HUDEP-2 (cell line): ENCODE data around the gene AKTIP.
"Not testable (repeated sequence)": the region's sequence is repeated elsewhere in the genome, so short reads cannot be mapped to it uniquely, and the experiment has no call there.

ENCODE experiments used
- DNase-seq, 76 experiments: peaks; one replicate each; lab custom pipeline; 2025; ENCODE audit not compliant: unreplicated experiment in 76 of 76; lab: John Stamatoyannopoulos, UW

The AKTIP gene

DNA sequence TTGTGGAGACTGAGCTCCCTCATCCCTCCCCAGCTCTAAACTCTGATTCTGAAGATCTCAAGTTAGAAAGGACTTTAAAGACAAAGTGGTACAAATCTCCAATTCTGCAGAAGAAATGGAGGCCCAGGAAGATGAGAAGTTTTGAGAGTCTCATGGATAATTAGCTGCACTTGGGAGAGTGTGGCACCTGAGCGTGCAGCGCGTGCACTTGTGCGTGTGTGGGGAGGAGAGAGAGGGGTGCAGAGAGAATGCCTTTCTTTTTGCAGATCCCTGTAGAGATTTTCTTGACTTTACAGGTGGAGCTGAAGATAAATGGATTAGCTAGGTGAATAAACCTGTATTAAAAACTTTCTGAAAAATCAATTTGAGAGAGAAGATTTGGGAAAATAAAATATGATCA lies 14.8 kb upstream of the AKTIP start:
- no peak for DNase-seq

DNA sequence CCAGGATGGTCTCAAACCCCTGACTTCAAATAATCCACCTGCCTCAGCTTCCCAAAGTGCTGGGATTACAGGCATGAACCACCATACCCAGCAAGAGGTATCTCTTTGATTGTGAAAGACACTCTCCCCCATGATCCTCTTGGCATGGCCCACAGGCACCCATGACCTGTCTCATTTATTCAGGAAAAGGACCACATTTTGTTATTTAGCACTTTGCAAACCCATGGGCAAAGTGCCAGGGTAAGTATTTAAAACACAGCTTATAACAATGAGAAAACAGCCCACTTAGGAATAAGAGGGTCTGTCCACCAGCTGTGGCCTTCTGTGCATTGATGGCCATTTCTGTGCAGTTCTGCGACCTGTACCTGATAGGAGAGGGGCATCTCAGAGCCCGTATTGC lies 12.8 kb upstream of the AKTIP start:
- DNase-seq, result no peak

DNA sequence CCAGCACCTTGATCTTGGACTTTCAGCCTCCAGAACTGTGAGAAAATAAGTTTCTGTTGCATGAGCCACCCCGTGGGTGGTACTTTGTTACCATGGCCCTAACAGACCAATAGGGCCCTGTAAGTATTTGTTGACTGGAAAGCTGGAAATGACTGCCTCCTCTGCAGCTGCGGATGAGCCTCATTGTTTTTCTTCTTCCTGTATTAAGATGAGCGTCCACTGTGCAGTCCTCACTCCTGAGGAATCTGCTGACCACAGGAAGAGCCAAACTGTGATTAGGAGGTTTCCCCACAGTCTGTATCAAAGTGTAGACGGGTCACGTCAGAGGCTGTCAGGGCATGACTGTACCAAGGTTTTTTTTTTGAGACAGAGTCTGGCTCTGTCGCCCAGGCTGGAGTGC lies 12.2 kb upstream of the AKTIP start:
- no peak for DNase-seq

- DNase-seq, result not testable (repeated sequence)
Measured at GRCh38 chr16:53512795-53513194, 9.8 kb upstream of the AKTIP start.

DNA sequence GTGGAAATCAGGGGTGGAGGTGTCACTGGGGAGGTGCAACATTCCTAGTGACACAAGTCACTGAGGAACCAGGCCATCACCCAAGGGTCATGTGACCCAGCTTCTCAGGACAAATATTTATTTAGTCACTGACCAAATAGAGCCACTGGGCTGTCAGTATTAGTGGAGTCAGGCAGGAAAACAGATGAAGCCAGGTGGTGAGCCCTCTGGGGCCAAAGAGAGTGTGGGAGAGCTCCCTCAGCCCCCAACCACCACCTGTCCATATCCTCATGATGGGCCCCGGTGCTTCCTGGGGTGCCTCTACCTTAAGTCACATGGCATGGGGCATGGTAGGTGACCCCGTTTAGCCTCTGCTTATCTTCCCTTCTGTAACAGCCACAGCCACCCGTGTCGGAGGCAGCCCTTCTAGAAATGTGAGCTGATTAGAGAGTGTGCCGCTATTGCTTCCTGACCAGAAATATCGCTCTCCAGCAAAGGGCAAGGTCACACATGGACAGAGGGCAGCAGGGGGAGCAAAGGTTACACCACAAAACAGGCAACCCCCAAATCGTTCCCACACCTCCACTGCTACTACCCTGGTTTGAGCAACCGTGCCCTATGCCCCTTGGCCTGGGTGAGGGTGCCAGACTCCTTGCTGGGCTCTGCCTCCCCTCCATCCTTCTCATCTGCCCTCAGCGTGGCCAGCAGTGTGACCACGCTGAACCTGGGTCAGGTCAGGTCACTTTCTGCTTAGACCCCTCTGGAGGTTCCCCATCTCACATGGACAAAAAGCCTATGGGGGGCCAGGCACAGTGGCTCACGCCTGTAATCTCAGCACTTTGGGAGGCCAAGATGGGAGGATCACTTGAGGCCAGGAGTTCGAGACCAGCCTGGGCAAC lies 8.6 kb upstream of the AKTIP start:
- DNase-seq, result no peak

- DNase-seq, result no peak
Measured at GRCh38 chr16:53511084-53511402, 8.0 kb upstream of the AKTIP start.

DNA sequence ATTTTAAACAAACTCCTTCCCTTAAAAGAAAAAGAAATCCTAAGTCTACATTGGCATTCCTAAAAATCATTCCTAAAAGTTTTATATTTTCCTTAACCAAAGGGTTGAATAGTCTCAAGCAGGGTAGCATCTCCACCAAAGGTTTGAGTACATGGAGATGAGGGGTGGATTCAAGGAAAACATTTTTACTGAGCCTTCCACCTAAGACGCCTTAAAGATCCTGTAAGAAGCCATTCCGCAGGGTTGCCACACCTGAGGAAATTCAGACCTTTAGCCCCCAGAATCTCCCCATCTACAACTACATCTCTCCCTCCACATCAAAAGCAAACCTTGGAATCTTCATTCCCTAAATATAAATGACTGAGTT lies 7.7 kb upstream of the AKTIP start:
- DNase-seq, result no peak

DNA sequence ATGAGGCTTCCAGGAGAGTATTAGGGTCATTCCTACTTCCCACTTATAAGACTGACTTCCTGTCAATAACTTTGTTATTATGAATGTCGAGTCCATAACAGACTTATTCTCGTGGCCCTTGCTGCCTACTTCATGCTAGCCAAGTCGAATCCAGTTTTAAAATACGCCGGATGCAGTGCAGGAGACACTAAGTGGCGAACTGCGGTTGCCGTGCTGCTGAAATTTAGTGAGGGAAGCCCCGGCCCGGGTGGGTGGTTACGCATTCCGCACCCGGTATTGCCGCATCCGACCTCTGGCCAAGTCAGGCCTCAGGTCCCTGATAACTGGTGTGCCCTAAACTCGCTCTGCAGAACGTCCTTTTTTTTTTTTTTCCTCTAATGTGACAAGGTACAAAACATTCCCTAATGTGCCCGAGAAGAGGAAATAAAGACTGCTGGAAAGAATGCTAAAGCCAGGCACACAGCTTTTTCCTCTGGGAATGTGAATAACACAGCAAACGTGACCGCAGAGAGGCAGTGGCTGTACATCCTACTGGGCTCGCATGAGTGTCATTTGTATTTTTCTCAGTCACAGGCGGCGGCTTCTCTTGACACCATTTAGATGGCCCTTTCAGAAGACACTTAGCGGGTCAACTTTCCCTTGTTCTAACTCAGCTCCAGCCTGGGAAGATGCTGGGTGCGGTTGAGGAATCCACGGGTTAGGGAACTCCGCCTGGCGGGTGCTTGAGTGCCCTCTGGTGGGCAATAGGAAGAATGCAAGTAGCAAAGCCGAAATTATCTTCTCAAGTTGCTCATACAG lies 7.1 kb upstream of the AKTIP start:
- DNase-seq, result peak in 23 of 76 experiments; percentile 2 to 24 (median 9)

DNA sequence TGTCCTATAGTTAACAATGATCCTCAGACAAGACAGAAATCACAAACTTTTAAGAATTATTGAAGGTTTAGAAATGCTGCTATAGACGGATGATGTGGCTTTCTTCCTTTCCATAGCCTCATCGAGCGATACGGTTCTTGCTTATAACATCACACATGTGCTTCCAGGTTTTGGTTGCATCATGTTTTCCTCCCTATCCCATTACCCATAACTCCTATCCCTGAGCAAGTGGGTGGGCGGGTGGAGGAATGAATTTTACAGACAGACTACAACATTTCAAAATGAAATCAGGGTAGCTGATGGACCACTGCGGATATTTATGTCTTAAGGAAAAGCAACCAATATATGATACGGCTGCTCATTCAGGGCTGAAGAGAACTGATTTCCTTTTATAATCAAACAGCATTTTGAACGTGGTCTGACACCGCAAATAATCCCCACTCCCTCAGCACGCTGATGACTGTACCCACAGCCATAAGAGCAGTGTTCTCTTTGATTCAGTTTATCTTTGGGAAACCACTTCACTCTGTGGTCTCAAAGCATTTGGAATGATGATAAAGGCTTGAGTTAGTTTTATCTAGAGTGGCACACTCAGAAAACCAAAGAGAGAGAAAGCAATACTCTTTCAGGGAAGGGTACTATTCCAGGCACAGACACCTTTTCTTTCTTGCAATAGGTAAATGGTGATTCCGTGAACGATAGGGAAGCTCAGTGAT lies 4.6 kb upstream of the AKTIP start:
- DNase-seq, result peak in 30 of 76 experiments; percentile 1 to 58 (median 21)

- no peak for DNase-seq
Measured at GRCh38 chr16:53506254-53506653, 3.2 kb upstream of the AKTIP start.

DNA sequence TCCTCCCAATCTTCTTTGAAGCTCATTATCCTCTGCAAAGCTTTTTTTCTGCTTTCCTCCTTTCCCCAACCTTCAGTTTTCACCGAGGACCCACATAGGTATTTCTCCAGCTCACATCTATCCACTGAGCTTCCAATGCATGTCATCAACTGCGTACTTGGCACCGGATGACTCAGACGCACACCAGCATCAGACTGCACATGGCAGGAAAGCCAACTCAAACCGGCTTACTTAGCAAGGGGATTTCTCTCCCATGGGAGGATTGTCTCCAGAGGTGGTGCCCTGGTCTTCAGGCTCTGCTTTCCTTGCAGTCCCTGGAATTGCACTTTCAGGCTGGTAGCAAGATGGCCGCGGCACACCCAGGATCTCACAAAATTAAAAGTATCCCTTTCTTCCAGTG lies 1.7 kb upstream of the AKTIP start:
- no peak for DNase-seq

DNA sequence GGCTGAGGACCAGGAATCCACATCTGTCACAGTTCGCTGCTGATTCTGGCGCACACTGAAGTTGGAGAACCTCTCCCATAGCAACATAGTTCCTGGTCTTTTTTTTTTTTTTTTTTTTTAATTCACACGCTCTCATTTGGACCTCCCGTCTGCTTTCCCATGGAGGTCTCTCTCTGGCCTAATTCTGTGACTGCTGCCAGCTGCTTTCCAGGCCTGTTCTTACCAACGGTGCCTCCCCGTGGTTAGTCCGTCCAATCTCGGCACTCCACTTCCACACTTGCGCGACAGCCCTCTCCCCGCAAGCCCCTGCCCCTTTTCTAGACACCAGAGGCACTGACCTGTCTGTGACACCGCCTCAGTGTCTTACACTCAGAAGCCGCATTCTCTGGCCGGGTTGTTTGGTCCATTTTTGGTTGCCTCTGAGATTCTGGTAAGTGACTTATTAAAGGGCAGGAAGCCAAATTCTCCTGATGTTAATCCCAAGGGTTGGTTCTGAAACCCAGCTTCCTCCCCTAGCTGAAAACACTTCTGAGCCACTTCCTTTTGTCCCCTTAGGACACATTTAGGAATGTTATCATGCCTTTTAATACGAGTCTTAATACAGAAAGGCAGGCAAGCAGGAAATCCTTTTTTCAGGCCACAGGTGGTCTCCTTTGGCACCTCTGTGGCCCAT lies 1.1 kb upstream of the AKTIP start:
- no peak for DNase-seq

- DNase-seq, result peak; percentile 37 to 100 (median 99)
Measured at GRCh38 chr16:53503270-53503923, 388 bp upstream of the AKTIP start.

GRCh38 chr16:53501216-53501859 lies 1.7 kb downstream of the AKTIP start:
- DNase-seq, result no peak

GRCh38 chr16:53498984-53499383 lies 4.0 kb downstream of the AKTIP start:
- no peak for DNase-seq

- peak in 1 of 76 experiments; percentile 3 for DNase-seq
Measured at GRCh38 chr16:53495325-53495724, 7.7 kb downstream of the AKTIP start.

DNA sequence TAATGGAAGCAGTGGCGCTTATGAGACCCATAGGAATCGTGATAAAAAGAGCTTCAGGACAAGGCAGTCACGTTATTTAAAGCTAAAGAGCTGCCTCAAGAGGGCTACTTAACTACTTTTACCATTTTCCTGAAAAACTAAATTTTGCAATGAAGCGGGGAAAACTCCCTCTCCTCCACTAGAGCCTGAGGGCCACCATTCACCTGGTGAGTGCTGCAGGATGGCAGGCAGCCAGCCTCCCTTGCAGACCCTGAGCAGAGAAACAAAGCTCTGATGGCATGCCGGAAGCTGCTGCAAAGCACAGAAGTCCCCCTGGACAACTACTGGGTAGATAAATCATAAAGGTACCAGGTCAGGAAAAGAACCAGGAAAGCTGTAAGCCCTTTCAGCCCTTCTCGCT lies 8.4 kb downstream of the AKTIP start:
- no peak for DNase-seq

DNA sequence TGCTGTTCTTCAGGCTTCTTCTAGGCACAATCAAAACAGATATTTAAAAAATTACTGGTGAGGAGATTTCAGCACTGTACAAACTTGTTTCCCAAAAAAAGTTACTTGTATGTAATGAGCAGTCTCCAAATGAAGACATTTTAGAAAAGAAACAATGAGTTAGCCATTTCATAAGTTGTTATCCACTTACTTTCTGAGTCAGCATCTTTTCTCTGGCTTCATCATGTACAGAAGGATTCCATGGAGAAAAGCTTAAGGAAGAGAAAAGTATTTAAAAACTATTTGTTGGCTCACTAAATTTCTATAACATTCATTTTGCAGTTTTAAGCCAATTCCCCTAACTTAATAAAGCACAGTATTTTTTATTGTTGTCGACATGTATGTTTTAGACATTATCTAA lies 10.5 kb downstream of the AKTIP start:
- no peak for DNase-seq

DNA sequence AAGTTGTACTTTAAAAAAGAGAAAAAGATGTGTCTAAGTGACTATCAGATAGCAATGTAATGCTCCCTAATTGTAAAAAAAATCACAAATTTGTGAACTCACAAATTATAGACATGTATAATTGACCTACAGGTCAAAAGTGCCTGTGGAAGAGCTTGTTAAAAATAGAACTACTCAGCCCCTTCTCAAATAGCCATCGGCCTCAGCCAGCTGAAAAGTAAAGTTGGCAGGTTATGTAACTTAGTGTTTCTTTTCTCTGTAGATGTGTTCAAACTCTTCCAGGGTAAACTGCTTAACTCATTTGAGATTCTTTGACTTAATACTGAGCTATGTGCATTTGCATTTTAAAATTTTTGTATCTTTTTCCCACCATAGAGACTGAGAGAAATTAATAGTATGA lies 13.3 kb downstream of the AKTIP start:
- no peak for DNase-seq

DNA sequence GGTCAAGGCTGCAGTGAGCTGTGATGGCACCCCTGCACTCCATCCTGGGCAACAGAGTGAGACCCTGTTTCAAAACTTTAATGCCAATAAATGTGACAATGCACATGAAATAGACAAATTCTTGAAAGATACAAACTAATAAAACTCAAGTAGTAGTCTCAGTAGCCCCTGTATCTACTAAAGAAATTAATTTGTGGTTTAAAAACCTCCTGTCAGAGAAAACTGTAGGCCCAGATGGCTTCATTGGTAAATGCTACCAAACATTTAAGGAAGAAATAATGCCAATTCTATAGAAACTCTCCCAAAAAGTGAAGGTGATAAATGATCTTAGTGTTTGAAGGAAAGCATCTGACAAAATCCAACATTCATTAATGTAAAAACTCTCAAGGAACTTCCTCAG lies 16.8 kb downstream of the AKTIP start:
- no peak for DNase-seq
